IMR-90 (cell line): ENCODE results near the gene DCAF5. TPM values are rescaled to one million over a fixed set of nuclear protein-coding genes. Genes with fewer than 3 reads are reported as not detected.
A peak's percentile ranks its signal among the peaks of the same experiment; 100 is the strongest.

ENCODE experiments used
- ATAC-seq: fragments of 200-7000 bp; cut with Tn5 transposase; 2 replicates; pipeline ENCODE4 v1.9.1; 2020; ENCODE audit warnings: low read depth, mild to moderate bottlenecking, moderate library complexity
- BruUV-seq: library from RNA; stranded (reverse); fragments of 400-500 nt; replicated peaks from 2 replicates; lab custom pipeline; 2021; lab: Mats Ljungman, UMichigan
- CTCF ChIA-PET: fragments of 300-600 bp; formaldehyde crosslinking; extraction: SDS; loops from one replicate; lab custom pipeline; 2021; ENCODE audit warnings: antibody characterized with exemption; lab: Yijun Ruan, JAX
- POLR2A ChIA-PET: fragments of 300-600 bp; sonication (Branson Sonifier 250); formaldehyde crosslinking; loops from one replicate; lab custom pipeline; 2022; ENCODE audit warnings: antibody characterized with exemption; ENCODE audit not compliant: unreplicated experiment; lab: Charles Lee
- DNase-seq: peaks from one replicate; pipeline ENCODE4 v3.0.0; 2013
- H2AFZ ChIP-seq: replicated peaks from 2 replicates; pipeline ENCODE3; 2013; ENCODE audit warnings: low read length, mild to moderate bottlenecking; ENCODE audit not compliant: poor library complexity
- H2AK5ac ChIP-seq: 2 replicates; pipeline ENCODE4 v1.6.1; 2013; ENCODE audit warnings: low read depth, low read length, inconsistent platforms
- H2AK9ac ChIP-seq: replicated peaks from 2 replicates; pipeline ENCODE3; 2013; ENCODE audit warnings: mild to moderate bottlenecking, low read depth, low read length, moderate library complexity; ENCODE audit not compliant: poor library complexity
- H2BK120ac ChIP-seq: 2 replicates; pipeline ENCODE4 v1.6.1; 2013; ENCODE audit warnings: low read depth, low read length, inconsistent platforms
- H2BK15ac ChIP-seq: 3 replicates; pipeline ENCODE4 v1.6.1; 2013; ENCODE audit warnings: low read depth, low read length, inconsistent platforms
- H2BK20ac ChIP-seq: 2 replicates; pipeline ENCODE4 v1.6.1; 2013; ENCODE audit warnings: low read depth, mild to moderate bottlenecking, inconsistent platforms, low read length, moderate library complexity
- H2BK5ac ChIP-seq: 2 replicates; pipeline ENCODE4 v1.6.1; 2013; ENCODE audit warnings: mild to moderate bottlenecking, low read depth, low read length, inconsistent platforms; ENCODE audit not compliant: poor library complexity, severe bottlenecking
- H3K14ac ChIP-seq: replicated peaks from 2 replicates; pipeline ENCODE4 v1.6.1; 2013; ENCODE audit warnings: low read depth, low read length, inconsistent platforms
- H3K18ac ChIP-seq: 2 replicates; pipeline ENCODE4 v1.6.1; 2013; ENCODE audit warnings: low read depth, low read length, control low read depth
- H3K23ac ChIP-seq: 2 replicates; pipeline ENCODE4 v1.6.1; 2013; ENCODE audit warnings: low read depth, low read length, inconsistent platforms
- H3K27ac ChIP-seq: 2 replicates; pipeline ENCODE4 v1.5.1; 2013; ENCODE audit warnings: mild to moderate bottlenecking, control low read depth, low read length; ENCODE audit not compliant: insufficient read depth
- H3K27me3 ChIP-seq: 2 replicates; pipeline ENCODE4 v1.6.1; 2013; ENCODE audit warnings: low read length; ENCODE audit not compliant: control insufficient read depth, insufficient read depth
- H3K36me3 ChIP-seq: 2 replicates; pipeline ENCODE4 v1.6.1; 2013; ENCODE audit warnings: low read length, mixed read lengths; ENCODE audit not compliant: control insufficient read depth, insufficient read depth
- H3K4ac ChIP-seq: 2 replicates; pipeline ENCODE4 v1.6.1; 2013; ENCODE audit warnings: low read depth, low read length, inconsistent platforms
- H3K4me1 ChIP-seq: 2 replicates; pipeline ENCODE4 v1.6.1; 2013; ENCODE audit warnings: low read length, mixed read lengths; ENCODE audit not compliant: control insufficient read depth, insufficient read depth
- H3K4me2 ChIP-seq: 2 replicates; pipeline ENCODE4 v1.6.1; 2013; ENCODE audit warnings: low read depth, mild to moderate bottlenecking, control low read depth, low read length, moderate library complexity
- H3K4me3 ChIP-seq: 2 replicates; pipeline ENCODE4 v1.5.1; 2013; ENCODE audit warnings: low read depth, mild to moderate bottlenecking, control low read depth, low read length, moderate library complexity; ENCODE audit not compliant: insufficient read depth
- H3K56ac ChIP-seq: 2 replicates; pipeline ENCODE4 v1.6.1; 2013; ENCODE audit warnings: low read length, inconsistent platforms; ENCODE audit not compliant: insufficient read depth; ENCODE audit errors: extremely low read depth
- H3K79me1 ChIP-seq, 2 experiments: 2 replicates each; pipeline ENCODE4 v1.6.1; 2013; ENCODE audit warnings: low read length in 2 of 2, inconsistent platforms in 1 of 2, low read depth in 1 of 2
- H3K9ac ChIP-seq: 2 replicates; pipeline ENCODE4 v1.6.1; 2013; ENCODE audit warnings: low read depth, low read length, control low read depth
- H3K9me1 ChIP-seq: 2 replicates; pipeline ENCODE4 v1.6.1; 2013; ENCODE audit warnings: low read length, inconsistent platforms; ENCODE audit not compliant: insufficient read depth
- H3K9me3 ChIP-seq: 2 replicates; pipeline ENCODE4 v1.6.1; 2013; ENCODE audit warnings: low read length; ENCODE audit not compliant: control insufficient read depth, insufficient read depth
- H4K20me1 ChIP-seq: 2 replicates; pipeline ENCODE4 v1.6.1; 2013; ENCODE audit warnings: low read length, inconsistent platforms; ENCODE audit not compliant: insufficient read depth
- H4K5ac ChIP-seq: 2 replicates; pipeline ENCODE4 v1.6.1; 2013; ENCODE audit warnings: mild to moderate bottlenecking, low read depth, low read length, control low read depth
- H4K8ac ChIP-seq, 2 experiments: 2 replicates each; pipeline ENCODE4 v1.6.1; 2013; ENCODE audit warnings: low read depth in 2 of 2, low read length in 2 of 2, control low read depth in 1 of 2, inconsistent platforms in 1 of 2
- H4K91ac ChIP-seq: 2 replicates; pipeline ENCODE4 v1.6.1; 2013; ENCODE audit warnings: low read depth, low read length, inconsistent platforms; ENCODE audit not compliant: insufficient read depth
- BHLHE40 ChIP-seq: fragments of 150-350 bp; IDR thresholded peaks from 2 replicates; pipeline ENCODE4 v1.6.1; 2016; ENCODE audit warnings: mild to moderate bottlenecking, low read depth, low read length
- CEBPB ChIP-seq: IDR thresholded peaks from 2 replicates; pipeline ENCODE4 v1.6.1; 2012; ENCODE audit warnings: low read depth, low read length, improper control_type of control experiment
- FOS ChIP-seq: fragments of 150-350 bp; IDR thresholded peaks from 2 replicates; pipeline ENCODE4 v1.6.1; 2016; ENCODE audit warnings: low read depth, low read length
- MXI1 ChIP-seq: IDR thresholded peaks from 2 replicates; pipeline ENCODE4 v1.6.1; 2012; ENCODE audit warnings: low read depth, mild to moderate bottlenecking, low read length, moderate library complexity, borderline replicate concordance
- NFE2L2 ChIP-seq: fragments of 150-350 bp; IDR thresholded peaks from 2 replicates; pipeline ENCODE4 v1.6.1; 2016; ENCODE audit warnings: low read depth, mild to moderate bottlenecking, low read length
- RAD21 ChIP-seq: IDR thresholded peaks from 2 replicates; pipeline ENCODE4 v1.6.1; 2012; ENCODE audit warnings: low read length, improper control_type of control experiment
- WGBS, 2 experiments: methylation state at CpG; one replicate each; pipeline versions ENCODE4 v1.1.5 to v1.1.7; 2013; ENCODE audit warnings: missing lambda C conversion rate in 2 of 2; ENCODE audit not compliant: insufficient read length in 1 of 2; ENCODE audit errors: extremely low coverage in 2 of 2; 5-methylcytosine and 5-hydroxymethylcytosine counted together
- dilution Hi-C: fragments of 300-500 bp; cut with HindIII; formaldehyde crosslinking; loops from one replicate; pipeline ENCODE4 v1.14.3; 2018; ENCODE audit warnings: low sequenced_read_pairs; ENCODE audit not compliant: unreplicated experiment
- in situ Hi-C: fragments of 300-500 bp; cut with MboI; formaldehyde crosslinking; loops from 3 replicates; pipeline ENCODE4 v1.14.3; 2019; ENCODE audit warnings: low sequenced_read_pairs, inconsistent platforms, mixed read lengths
- intact Hi-C: fragments of 100-400 bp; cut with micrococcal nuclease; formaldehyde crosslinking; loops from 2 replicates; pipeline ENCODE4 v1.10.0; 2022
- polyA plus RNA-seq, 3 experiments: library from polyadenylated mRNA; depleted of rRNA; stranded (reverse); fragments of >200 nt; gene quantifications; 2 replicates each; pipeline ENCODE4 v1.2.3, GENCODE V29; 2012; ENCODE audit warnings: low replicate concordance in 1 of 3
- total RNA-seq: library from RNA; depleted of rRNA; stranded (reverse); fragments of >200 nt; gene quantifications from 2 replicates; pipeline ENCODE4 v1.2.3, GENCODE V29; 2012

DCAF5 gene
- total and polyA plus RNA-seq, 2 of the 4 experiments (the other 2 are of a cell fraction) = 17.6 to 30.4 TPM

- H3K4ac ChIP-seq = peak overlapping the region; percentile 78
- in situ Hi-C loops = no loop called here
- H2AK5ac ChIP-seq = peak overlapping the region; percentile 86
- DNase-seq (peak; percentile 52), ATAC-seq (no peak)
- WGBS, 2 experiments = 20% methylated on average over 1 of the region's 7 CpGs; no CpG with 5 or more reads in 1 of the 2 experiments
- H3K9me3 ChIP-seq = no peaks in the 10 kb centered on the region
- peak overlapping the region; percentile 5; the same call in 1 of the 2 replicates for H3K18ac ChIP-seq
- H4K91ac ChIP-seq = peak overlapping the region; percentile 64; the same call in 1 of the 2 replicates
- peak overlapping the region; percentile 59 for H2AFZ ChIP-seq
- peaks cover 33% of the 10 kb centered on the region for H3K9me1 ChIP-seq
- intact Hi-C loops = no loop called here
- no peak overlapping the region for H3K56ac ChIP-seq
- no peaks in the 10 kb centered on the region for H4K20me1 ChIP-seq
- peak overlapping the region; percentile 79; the same call in 1 of the 2 replicates for H2BK20ac ChIP-seq
- no peak overlapping the region for H3K9ac ChIP-seq
- POLR2A ChIA-PET = interaction anchor here (1.3 kb wide), 1 partner anchor 62 kb away, joined by 3 read pairs; no protein-coding TSS in a partner anchor
- dilution Hi-C loops = no loop called here
- peak overlapping the region; percentile 12 to 51 for H4K8ac ChIP-seq
- BruUV-seq = no TSS peak
- H3K14ac ChIP-seq = peak overlapping the region; percentile 75
- peaks cover 33% of the 10 kb centered on the region for H3K4me1 ChIP-seq
- H3K79me1 ChIP-seq = peaks cover 0 to 22% of the 10 kb centered on the region in 2 experiments; a peak in 1 of 4 replicates
- no peaks in the 10 kb centered on the region for H3K36me3 ChIP-seq
- peak overlapping the region; percentile 1; the same call in 1 of the 2 replicates for H3K23ac ChIP-seq
- H2AK9ac ChIP-seq = peak overlapping the region; percentile 85
- TF ChIP-seq BHLHE40 (no peak), FOS (peak; percentile 40; the same call in 1 of the 2 replicates), RAD21 (no peak), MXI1 (no peak), CEBPB (no peak), NFE2L2 (no peak)
- peak overlapping the region; percentile 25; the same call in 2 of the 3 replicates for H2BK15ac ChIP-seq
- CTCF ChIA-PET = no interaction called here
- H2BK5ac ChIP-seq = peak overlapping the region; percentile 53
- H3K27me3 ChIP-seq = no peaks in the 10 kb centered on the region
- no peak overlapping the region for H3K4me2 ChIP-seq
- peak overlapping the region; percentile 69 for H2BK120ac ChIP-seq
- 0 out of 2 replicates have a peak overlapping the region, but pooled peaks have one; percentile 1 for H3K27ac ChIP-seq
- peak overlapping the region; percentile 0; the same call in 1 of the 2 replicates for H4K5ac ChIP-seq
- no peak overlapping the region for H3K4me3 ChIP-seq
Measured at GRCh38 chr14:69037790-69038454, 115.0 kb downstream of the DCAF5 start.
